Adrenal gland (tissue), 12 donors: Measurements from ENCODE around the gene SGTB. TPM values are rescaled to one million over a fixed set of nuclear protein-coding genes. Genes with fewer than 3 reads are reported as not detected.

Experiments used
- DNase-seq, 7 donors: peaks; one replicate each; pipeline ENCODE4 v3.0.0-alpha.2; 2019 to 2020
- H3K27ac ChIP-seq, 5 donors: fragments of 200-600 bp; sonication (generic) in 4 of 5; 1 replicate in 3 of 5; 2 replicates in 2 of 5; pipeline versions ENCODE4 v1.5.1 to v1.8.0; 2016 to 2020; ENCODE audit warnings: mild to moderate bottlenecking in 1 of 5
- H3K27me3 ChIP-seq: fragments of 200-600 bp; 2 replicates; pipeline ENCODE4 v1.8.0; 2021
- H3K36me3 ChIP-seq, 2 donors: fragments of 200-600 bp; replicated peaks in 1 of 2; 1 replicate in 1 of 2; 2 replicates in 1 of 2; pipeline versions ENCODE4 v1.5.1 to v1.8.0; 2018 to 2022
- H3K4me1 ChIP-seq, 2 donors: fragments of 200-600 bp; replicated peaks in 1 of 2; 1 replicate in 1 of 2; 2 replicates in 1 of 2; pipeline versions ENCODE4 v1.5.1 to v1.8.0; 2018 to 2021
- H3K4me3 ChIP-seq, 4 donors: fragments of 200-600 bp; sonication (generic) in 3 of 4; one replicate each; pipeline ENCODE4 v1.5.1; 2016 to 2018
- H3K9me3 ChIP-seq, 3 donors: fragments of 200-600 bp; sonication (generic) in 1 of 3; replicated peaks in 1 of 3; 1 replicate in 2 of 3; 2 replicates in 1 of 3; pipeline versions ENCODE4 v1.5.1 to v1.8.0; 2016 to 2021
- POLR2A ChIP-seq, 2 donors: fragments of 450-650 bp; IDR thresholded peaks; one replicate each; pipeline ENCODE4 v1.6.1; 2017; ENCODE audit warnings: antibody characterized with exemption in 2 of 2, mild to moderate bottlenecking in 2 of 2, moderate library complexity in 1 of 2
- WGBS, 4 donors: extraction: QIAGEN DNeasy Blood & Tissue Kit in 2 of 4; methylation state at CpG; one replicate each; pipeline versions ENCODE4 v1.1.5 to v1.1.7; 2013 to 2017; 5-methylcytosine and 5-hydroxymethylcytosine counted together
- intact Hi-C, 2 donors: fragments of 100-400 bp; cut with DNase I; formaldehyde crosslinking; loops; one replicate each; pipeline versions ENCODE4 v1.14.1 to v1.15.0; 2022 to 2023
- polyA plus RNA-seq, 3 donors: library from polyadenylated mRNA; stranded (reverse); fragments of 200-250 nt in 2 of 3; fragments of 350-450 nt in 1 of 3; fragmentation: Illumina TruSeq in 1 of 3; extraction: RNeasy Lipid Tissue Mini Kit (QIAGEN cat#74804) in 1 of 3; gene quantifications; one replicate each; pipeline ENCODE4 v1.2.3, GENCODE V29; 2013 to 2014
- total RNA-seq, 9 donors: library from RNA; depleted of rRNA in 4 of 9; stranded (reverse); fragments of >200 nt in 4 of 9; fragments of 120-200 nt in 1 of 9; fragmentation: NEBNext Ultra II Directional in 1 of 9; extraction: Animal tissue kit (Norgen Biotek cat#: 25700) in 1 of 9; gene quantifications; one replicate each; pipeline versions ENCODE4 v1.1.0 to v1.2.4, GENCODE V29; 2013 to 2023
- TF ChIP-seq, protein P1 (sequence below), 6 experiments: fragments of 450-650 bp in 4 of 6; fragments of 200-600 bp in 2 of 6; sonication (generic) in 1 of 6; IDR thresholded peaks; 1 replicate in 5 of 6; 2 replicates in 1 of 6; pipeline versions ENCODE4 v1.5.1 to v1.8.0; 2016 to 2021; ENCODE audit warnings: antibody characterized with exemption in 6 of 6, mild to moderate bottlenecking in 2 of 6, moderate library complexity in 1 of 6
- donor health status: healthy with polysubstance abuse.
- donor health status: Bipolar disorder and iron deficiency.
- donor health status: DM: yes; HTN: yes; CAD: no.
- donor health status: DM: no; HTN: no; CAD: no.
- donor health status: DM: no; HTN: no; CAD: no.
- donor health status: DM: yes; HTN: yes; CAD: no.

The SGTB gene
- total and polyA plus RNA-seq, 12 donors: 1.0 to 7.1 (median 4.1) TPM

DNA sequence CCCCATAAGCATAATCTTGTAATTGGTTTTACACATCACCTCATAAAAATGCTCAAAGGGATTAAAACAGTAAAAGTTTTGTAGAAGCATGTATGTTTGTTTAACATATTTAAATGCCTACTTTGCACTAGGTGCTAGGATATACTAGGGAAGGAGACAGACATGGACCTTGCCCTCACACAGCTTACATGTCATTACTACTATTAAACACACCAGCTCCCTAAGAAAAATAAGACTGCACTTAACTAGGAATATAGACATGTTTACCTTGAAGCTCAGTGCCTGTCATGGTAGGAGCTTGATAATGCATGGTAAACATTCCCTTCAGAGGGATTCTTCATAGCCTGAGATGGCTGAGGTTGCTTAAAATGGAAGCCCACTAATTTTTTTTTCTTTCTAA lies 90.9 kb downstream of the SGTB start:
- H3K36me3 ChIP-seq: peaks cover 0 to 1% of the 10 kb centered on the region in 2 donors
- no peak overlapping the region for H3K4me3 ChIP-seq
- intact Hi-C loops: no loop called here
- no peak for TF ChIP-seq POLR2A (IDR thresholded peaks at IDR 0.05)
- TF ChIP-seq, protein P1, sequence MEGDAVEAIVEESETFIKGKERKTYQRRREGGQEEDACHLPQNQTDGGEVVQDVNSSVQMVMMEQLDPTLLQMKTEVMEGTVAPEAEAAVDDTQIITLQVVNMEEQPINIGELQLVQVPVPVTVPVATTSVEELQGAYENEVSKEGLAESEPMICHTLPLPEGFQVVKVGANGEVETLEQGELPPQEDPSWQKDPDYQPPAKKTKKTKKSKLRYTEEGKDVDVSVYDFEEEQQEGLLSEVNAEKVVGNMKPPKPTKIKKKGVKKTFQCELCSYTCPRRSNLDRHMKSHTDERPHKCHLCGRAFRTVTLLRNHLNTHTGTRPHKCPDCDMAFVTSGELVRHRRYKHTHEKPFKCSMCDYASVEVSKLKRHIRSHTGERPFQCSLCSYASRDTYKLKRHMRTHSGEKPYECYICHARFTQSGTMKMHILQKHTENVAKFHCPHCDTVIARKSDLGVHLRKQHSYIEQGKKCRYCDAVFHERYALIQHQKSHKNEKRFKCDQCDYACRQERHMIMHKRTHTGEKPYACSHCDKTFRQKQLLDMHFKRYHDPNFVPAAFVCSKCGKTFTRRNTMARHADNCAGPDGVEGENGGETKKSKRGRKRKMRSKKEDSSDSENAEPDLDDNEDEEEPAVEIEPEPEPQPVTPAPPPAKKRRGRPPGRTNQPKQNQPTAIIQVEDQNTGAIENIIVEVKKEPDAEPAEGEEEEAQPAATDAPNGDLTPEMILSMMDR (IDR thresholded peaks at IDR 0.05): no peak
- H3K4me1 ChIP-seq: peaks cover under 1 to 3% of the 10 kb centered on the region in 2 donors
- no peak for DNase-seq
- H3K27me3 ChIP-seq: no peaks in the 10 kb centered on the region
- no peaks in the 10 kb centered on the region for H3K9me3 ChIP-seq
- no peak overlapping the region for H3K27ac ChIP-seq

DNA sequence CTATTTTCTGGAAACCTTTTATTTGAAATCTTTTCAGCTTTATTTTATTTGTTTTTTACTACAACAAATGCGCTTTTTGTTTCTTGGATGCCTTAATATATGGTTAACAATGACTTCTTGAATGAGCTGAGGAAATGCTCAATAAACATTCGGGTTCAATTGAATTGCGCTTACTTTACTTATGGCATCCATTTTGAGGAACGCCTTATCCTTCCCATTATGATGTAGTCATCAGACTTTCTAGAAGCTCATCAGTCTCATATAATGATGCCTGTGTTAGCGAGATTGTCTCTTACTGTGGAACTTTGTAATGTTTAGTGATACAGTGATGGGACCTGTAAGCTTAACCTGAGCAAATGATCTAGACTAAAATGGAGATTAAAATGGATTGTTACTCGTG lies 96.2 kb downstream of the SGTB start:
- no peak for TF ChIP-seq POLR2A (IDR thresholded peaks at IDR 0.05)
- TF ChIP-seq, protein P1 (IDR thresholded peaks at IDR 0.05): no peak
- no peaks in the 10 kb centered on the region for H3K9me3 ChIP-seq
- DNase-seq: no peak
- peak overlapping the region in 2 of 4 donors; percentile 78 to 90 for H3K4me3 ChIP-seq
- peaks cover 14 to 34% of the 10 kb centered on the region in 2 donors for H3K4me1 ChIP-seq
- peak overlapping the region in 2 of 5 donors; percentile 75 to 84 for H3K27ac ChIP-seq
- WGBS, 4 donors: 60 to 66% (median 62%) methylated on average over 6 of the region's 6 CpGs
- intact Hi-C loops: no loop called here
- H3K36me3 ChIP-seq: no peaks in the 10 kb centered on the region
- H3K27me3 ChIP-seq: no peaks in the 10 kb centered on the region

DNA sequence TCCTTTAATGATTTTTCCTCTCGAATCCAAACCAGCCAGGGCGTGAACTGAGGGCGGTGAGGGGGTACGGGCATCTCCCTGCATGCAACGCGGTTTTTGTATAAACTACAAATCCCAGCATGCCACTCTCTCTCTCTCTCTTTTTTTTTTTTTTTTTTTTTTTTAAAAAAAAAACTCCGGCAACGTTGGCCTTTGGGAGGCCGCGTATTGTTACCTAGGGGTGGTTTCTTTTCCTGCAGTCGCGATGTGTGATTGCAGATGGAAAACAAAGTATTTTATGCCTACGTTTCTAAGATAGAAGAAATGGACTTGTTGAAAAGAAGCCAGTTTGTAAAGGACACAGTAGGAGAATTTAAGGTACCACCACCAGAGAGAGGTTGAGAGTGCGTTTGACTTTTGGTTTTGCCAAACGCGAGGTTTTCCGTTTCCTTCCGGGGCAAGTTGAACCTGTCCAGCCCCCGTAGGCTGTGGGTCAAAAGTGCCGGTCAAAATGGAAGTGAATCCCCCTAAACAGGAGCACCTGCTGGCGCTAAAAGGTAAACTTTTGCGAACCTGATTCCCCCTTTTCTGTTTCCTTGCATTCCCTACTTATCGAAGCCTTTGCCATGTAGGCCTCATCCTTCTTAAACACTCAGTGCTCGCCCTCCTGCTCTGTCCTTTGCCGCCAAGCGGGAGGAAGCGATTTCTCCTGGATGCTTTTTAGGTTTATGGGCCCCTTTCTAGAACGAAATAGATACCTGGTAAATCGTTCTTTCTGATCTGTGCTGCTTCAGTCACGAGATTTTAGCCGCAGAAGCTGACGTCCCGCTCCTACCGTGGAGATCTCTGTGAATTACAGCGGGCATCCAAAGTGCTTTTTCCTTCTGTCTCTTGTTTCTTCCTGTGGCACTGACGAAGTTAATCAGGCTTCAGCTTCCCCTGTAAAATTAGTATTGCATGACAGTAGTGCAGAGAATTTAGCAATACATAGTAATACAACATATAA lies 97.0 kb downstream of the SGTB start, which contains the start of the genes SHLD3 and TRAPPC13:
Gene SHLD3 (plus strand): TSS at position 457 of the 985 bp plus-strand sequence. CDS start 4,561 bp downstream, outside the sequence.
Gene TRAPPC13 (plus strand): TSS at position 457 of the 985 bp plus-strand sequence. CDS start 34 bp downstream, at position 491.
- H3K4me3 ChIP-seq: peak within 1 kb of the TSS; percentile 60 to 93 (median 84)
- H3K27me3 ChIP-seq: no peaks in the 10 kb centered on the region
- intact Hi-C loops: no loop called here
- no peak for TF ChIP-seq POLR2A (IDR thresholded peaks at IDR 0.05)
- TF ChIP-seq, protein P1 (IDR thresholded peaks at IDR 0.05): peak in 3 of 6 experiments; percentile 24 to 35 (median 26)
- DNase-seq: peak; percentile 82 to 93 (median 87)
- H3K9me3 ChIP-seq: no peaks in the 10 kb centered on the region
- WGBS, 4 donors: 0 to 1% (median 1%) methylated on average over 34 to 36 of the region's 36 CpGs
- H3K36me3 ChIP-seq: no peaks in the 10 kb centered on the region
- peak within 1 kb of the TSS; percentile 75 to 90 (median 79) for H3K27ac ChIP-seq
- peaks cover 14 to 34% of the 10 kb centered on the region in 2 donors for H3K4me1 ChIP-seq

DNA sequence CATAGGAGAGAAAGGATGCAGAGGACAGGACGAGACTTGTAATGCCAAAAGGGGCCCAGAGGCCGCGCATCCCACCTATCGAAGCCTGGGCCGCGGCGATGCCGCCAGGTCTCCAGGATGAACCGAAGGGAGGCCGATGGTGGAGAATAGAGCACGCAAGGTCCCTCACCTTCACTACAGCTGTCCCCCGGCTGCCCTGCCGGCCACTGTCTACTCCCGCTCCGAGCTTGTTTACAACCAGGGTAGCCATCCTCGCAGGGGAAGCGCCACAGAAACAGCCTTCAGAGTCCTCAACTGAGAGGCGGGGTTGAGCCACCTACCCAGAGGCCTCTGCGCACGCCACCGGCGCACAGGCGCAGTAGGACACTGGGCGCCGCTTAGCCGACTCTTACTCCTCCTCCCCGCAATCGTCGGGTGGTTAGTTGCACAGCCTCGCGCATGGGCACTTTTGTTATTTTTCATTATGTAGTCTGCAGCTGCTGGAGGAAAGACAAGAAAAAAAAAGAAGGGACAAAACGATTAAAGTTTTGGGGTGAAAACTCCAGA lies 97.8 kb downstream of the SGTB start, which contains the start of gene TRIM23:
Gene TRIM23 (minus strand): TSS at position 309 of the 546 bp plus-strand sequence. CDS start 59 bp downstream, at position 250.
- peak; percentile 28 to 51 for TF ChIP-seq POLR2A (IDR thresholded peaks at IDR 0.05)
- TF ChIP-seq, protein P1 (IDR thresholded peaks at IDR 0.05): peak in 2 of 6 experiments; percentile 2 to 11
- H3K9me3 ChIP-seq: no peaks in the 10 kb centered on the region
- peak within 1 kb of the TSS; percentile 60 to 93 (median 84) for H3K4me3 ChIP-seq
- H3K4me1 ChIP-seq: peaks cover 14 to 40% of the 10 kb centered on the region in 2 donors
- peak within 1 kb of the TSS; percentile 75 to 90 (median 79) for H3K27ac ChIP-seq
- 0 to 1% (median 0%) methylated on average over 23 to 32 of the region's 32 CpGs for WGBS, 4 donors
- H3K27me3 ChIP-seq: no peaks in the 10 kb centered on the region
- peak; percentile 91 to 96 (median 93) for DNase-seq
- intact Hi-C loops: no loop called here
- peaks cover 0 to 4% of the 10 kb centered on the region in 2 donors for H3K36me3 ChIP-seq
